Measurements from ENCODE around the gene PTCH1. TPM values are rescaled to one million over a fixed set of nuclear protein-coding genes. Genes with fewer than 3 reads are reported as not detected.

PTCH1 gene
- total RNA-seq, 1 donor from 2014 or later = 14.2 TPM

- Histone ChIP-seq H3K4me3 (no peak overlapping the region), H3K27me3 (no peaks in the 10 kb centered on the region), H3K4me1 (peaks cover 19% of the 10 kb centered on the region), H3K27ac (no peak overlapping the region), H3K9me3 (no peaks in the 10 kb centered on the region), H3K36me3 (peaks cover 0 to 33% of the 10 kb centered on the region in 2 donors)
- no peak for TF ChIP-seq POLR2A (IDR thresholded peaks at IDR 0.05)
- TF ChIP-seq POLR2AphosphoS5 (IDR thresholded peaks at IDR 0.05; ENCODE audit: insufficient read depth in 1 of 2, low read depth in 1 of 2) = no peak
- no peak for TF ChIP-seq CTCF (IDR thresholded peaks at IDR 0.05)
- DNase-seq (ENCODE audit: extremely low spot score in 2 of 2) = no peak
- intact Hi-C loops (cut with DNase I) = no loop called here
These were observed 58.1 kb downstream of the PTCH1 start for GRCh38 chr9:95458666-95459065.

- H3K27ac ChIP-seq = no peak overlapping the region
- intact Hi-C loops (cut with DNase I) = no loop called here
- H3K4me3 ChIP-seq = no peak overlapping the region
- H3K36me3 ChIP-seq = peaks cover 0 to 33% of the 10 kb centered on the region in 2 donors
- no peaks in the 10 kb centered on the region for H3K9me3 ChIP-seq
- DNase-seq (ENCODE audit: extremely low spot score in 2 of 2) = no peak
- no peaks in the 10 kb centered on the region for H3K27me3 ChIP-seq
- TF ChIP-seq CTCF (IDR thresholded peaks at IDR 0.05) (no peak), POLR2AphosphoS5 (IDR thresholded peaks at IDR 0.05; ENCODE audit: insufficient read depth in 1 of 2, low read depth in 1 of 2) (no peak), POLR2A (IDR thresholded peaks at IDR 0.05) (no peak)
- H3K4me1 ChIP-seq = peaks cover 10% of the 10 kb centered on the region
These were observed 59.0 kb downstream of the PTCH1 start for GRCh38 chr9:95457769-95458168.

GRCh38 chr9:95455714-95456113, 61.1 kb downstream of the PTCH1 start:
- Histone ChIP-seq H3K36me3 (peaks cover 0 to 31% of the 10 kb centered on the region in 2 donors), H3K4me3 (no peak overlapping the region), H3K4me1 (no peaks in the 10 kb centered on the region), H3K27ac (no peak overlapping the region), H3K9me3 (no peaks in the 10 kb centered on the region), H3K27me3 (no peaks in the 10 kb centered on the region)
- no peak for TF ChIP-seq POLR2AphosphoS5 (IDR thresholded peaks at IDR 0.05; ENCODE audit: insufficient read depth in 1 of 2, low read depth in 1 of 2)
- no peak for TF ChIP-seq POLR2A (IDR thresholded peaks at IDR 0.05)
- TF ChIP-seq CTCF (IDR thresholded peaks at IDR 0.05) = no peak
- no peak for DNase-seq (ENCODE audit: extremely low spot score in 2 of 2)
- intact Hi-C loops (cut with DNase I) = no loop called here

GRCh38 chr9:95452176-95452575, 64.6 kb downstream of the PTCH1 start:
- H3K4me1 ChIP-seq = no peaks in the 10 kb centered on the region
- H3K36me3 ChIP-seq = peaks cover 0 to 39% of the 10 kb centered on the region in 2 donors
- TF ChIP-seq POLR2AphosphoS5 (IDR thresholded peaks at IDR 0.05; ENCODE audit: insufficient read depth in 1 of 2, low read depth in 1 of 2) = no peak
- no peak for TF ChIP-seq POLR2A (IDR thresholded peaks at IDR 0.05)
- no peak for TF ChIP-seq CTCF (IDR thresholded peaks at IDR 0.05)
- H3K9me3 ChIP-seq = no peaks in the 10 kb centered on the region
- H3K4me3 ChIP-seq = no peak overlapping the region
- intact Hi-C loops (cut with DNase I) = no loop called here
- no peak for DNase-seq (ENCODE audit: extremely low spot score in 2 of 2)
- H3K27me3 ChIP-seq = no peaks in the 10 kb centered on the region
- no peak overlapping the region for H3K27ac ChIP-seq

GRCh38 chr9:95451065-95451426, 65.7 kb downstream of the PTCH1 start:
- no peak for TF ChIP-seq POLR2A (IDR thresholded peaks at IDR 0.05)
- no peaks in the 10 kb centered on the region for H3K4me1 ChIP-seq
- no peak overlapping the region for H3K4me3 ChIP-seq
- H3K9me3 ChIP-seq = no peaks in the 10 kb centered on the region
- H3K27me3 ChIP-seq = no peaks in the 10 kb centered on the region
- intact Hi-C loops (cut with DNase I) = no loop called here
- H3K27ac ChIP-seq = no peak overlapping the region
- DNase-seq (ENCODE audit: extremely low spot score in 2 of 2) = no peak
- H3K36me3 ChIP-seq = peaks cover 0 to 43% of the 10 kb centered on the region in 2 donors
